ENCODE data around the gene ANKRD13A.
"Not testable (repeated sequence)": the region's sequence is repeated elsewhere in the genome, so short reads cannot be mapped to it uniquely, and the experiment has no call there.

ANKRD13A gene

DNA sequence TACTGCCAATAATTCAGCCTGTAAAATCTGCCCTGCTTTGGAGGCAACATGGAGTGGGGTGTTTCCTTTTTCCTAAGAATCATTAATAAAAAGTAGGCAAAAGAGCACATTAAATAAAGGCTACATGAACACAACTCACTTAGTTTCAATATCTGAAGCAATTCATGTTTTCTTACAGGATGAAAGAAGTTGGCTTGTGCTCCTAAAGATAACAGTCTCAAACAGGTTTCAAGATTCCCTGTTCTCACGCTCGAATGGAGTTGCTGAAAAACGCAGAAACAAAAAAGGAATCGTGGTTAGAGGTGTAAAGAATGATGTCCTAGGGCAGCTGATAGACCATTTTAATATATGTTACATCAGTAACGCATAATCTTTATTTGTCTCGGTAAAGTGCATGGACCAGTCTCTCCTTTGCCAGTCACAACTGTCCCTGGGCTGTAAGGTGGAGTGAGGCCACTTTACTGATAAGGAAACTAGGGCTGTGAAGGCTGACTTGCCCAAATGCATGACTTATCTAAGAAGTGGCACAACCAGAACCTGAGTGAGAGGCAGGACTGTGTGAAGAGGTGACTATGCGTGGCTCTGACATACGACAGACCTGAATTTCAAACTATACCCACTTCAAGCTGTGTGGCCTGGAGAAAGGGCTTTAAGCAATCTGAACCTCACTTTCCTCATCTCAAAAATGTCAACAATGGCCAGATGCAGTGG, 15.6 kb upstream of the ANKRD13A start:
- no peak for FAIRE-seq
- no peak for DNase-seq (ENCODE audit: insufficient read length, low spot score)

DNA sequence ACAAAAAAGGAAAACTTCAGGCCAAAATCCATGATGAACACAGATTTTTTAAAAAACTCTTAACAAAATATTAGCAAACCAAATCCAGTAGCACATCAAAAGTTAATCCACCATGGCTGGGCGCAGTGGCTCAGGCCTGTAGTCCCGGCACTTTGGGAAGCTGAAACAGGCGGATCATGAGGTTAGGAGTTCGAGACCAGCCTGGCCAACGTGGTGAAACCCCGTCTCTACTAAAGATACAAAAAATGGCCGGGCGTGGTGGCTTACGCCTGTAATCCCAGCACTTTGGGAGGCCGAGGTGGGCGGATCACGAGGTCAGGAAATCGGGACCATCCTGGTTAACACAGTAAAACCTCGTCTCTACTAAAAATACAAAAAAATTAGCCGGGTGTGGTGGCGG, 13.0 kb upstream of the ANKRD13A start:
- not testable (repeated sequence) for FAIRE-seq; DNase-seq (ENCODE audit: insufficient read length, low spot score)

DNA sequence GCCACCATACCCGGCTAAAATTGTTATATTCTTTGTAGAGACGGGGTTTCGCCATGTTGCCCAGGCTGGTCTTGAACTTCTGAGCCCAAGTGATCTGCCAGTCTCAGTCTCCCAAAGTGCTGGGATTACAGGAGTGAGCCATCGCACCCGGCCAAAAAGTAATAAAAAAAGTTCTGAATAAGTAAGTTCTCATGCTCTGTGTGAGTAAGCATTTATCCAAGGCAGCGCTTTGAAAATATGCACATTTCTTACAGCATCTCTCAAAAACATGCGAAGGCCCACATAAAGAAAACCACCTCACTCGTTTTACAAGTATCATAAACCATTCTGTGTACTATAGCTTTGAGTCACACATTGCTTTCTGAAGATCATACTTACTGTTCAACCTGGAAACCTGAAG, 11.6 kb upstream of the ANKRD13A start:
- DNase-seq (ENCODE audit: insufficient read length, low spot score) (no peak), FAIRE-seq (no peak)

DNA sequence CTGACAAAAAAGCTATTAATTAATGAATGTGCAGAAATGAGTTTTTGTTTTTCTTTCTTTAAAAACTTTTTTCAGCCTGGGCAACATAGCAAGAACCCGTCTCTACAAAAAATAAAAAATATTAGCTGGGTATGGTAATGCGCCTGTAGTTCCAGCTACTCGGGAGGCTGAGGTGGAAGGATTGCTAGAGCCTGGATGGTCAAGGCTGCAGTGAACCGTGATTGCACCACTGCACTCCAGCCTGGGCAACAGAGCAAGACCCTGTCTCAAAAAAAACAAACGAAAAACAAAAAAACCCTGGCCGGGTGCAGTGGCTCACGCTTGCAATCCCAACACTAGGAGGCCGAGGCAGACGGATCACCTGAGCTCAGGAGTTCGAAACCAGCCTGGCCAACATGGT, 11.0 kb upstream of the ANKRD13A start:
- FAIRE-seq (no peak), DNase-seq (ENCODE audit: insufficient read length, low spot score) (no peak)

DNA sequence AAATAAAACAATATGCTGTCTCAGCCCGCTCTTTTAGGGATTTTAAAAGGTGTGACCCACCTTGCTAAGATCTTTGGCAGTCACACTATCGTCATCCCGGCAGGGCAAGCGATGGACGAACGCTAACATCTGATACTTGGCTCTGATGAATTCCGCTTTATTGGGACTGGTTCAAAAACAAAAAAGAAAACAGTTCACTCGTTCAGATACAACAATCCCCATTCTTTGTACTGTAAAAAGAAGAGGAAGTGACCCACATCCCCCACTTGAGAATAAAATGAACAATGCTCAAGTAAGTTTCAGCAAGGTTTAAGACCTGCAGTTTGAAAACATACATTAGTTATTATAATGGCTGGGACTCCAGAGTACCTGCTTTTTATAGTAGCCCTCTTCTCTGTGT, 10.3 kb upstream of the ANKRD13A start:
- DNase-seq (ENCODE audit: insufficient read length, low spot score) (no peak), FAIRE-seq (no peak)

DNA sequence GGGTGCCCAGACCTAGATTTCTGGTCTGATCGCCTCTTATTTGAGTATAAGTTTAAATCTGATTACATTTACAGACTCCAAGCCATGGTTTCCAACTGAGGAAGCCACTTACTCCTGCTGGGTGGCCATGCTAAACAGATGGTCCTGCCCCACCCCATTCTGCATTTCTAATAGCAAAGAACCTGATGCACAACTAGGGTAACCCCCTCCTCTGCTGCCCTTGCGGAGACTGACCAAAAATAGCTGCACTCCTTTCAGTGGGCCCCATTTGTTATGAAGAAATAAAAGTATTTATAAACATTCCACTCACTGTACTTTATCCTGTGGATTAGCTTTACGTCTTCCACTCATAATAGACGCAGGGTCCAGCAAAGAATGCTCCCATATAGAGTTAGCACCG, 9.8 kb upstream of the ANKRD13A start:
- FAIRE-seq (no peak), DNase-seq (ENCODE audit: insufficient read length, low spot score) (no peak)

DNA sequence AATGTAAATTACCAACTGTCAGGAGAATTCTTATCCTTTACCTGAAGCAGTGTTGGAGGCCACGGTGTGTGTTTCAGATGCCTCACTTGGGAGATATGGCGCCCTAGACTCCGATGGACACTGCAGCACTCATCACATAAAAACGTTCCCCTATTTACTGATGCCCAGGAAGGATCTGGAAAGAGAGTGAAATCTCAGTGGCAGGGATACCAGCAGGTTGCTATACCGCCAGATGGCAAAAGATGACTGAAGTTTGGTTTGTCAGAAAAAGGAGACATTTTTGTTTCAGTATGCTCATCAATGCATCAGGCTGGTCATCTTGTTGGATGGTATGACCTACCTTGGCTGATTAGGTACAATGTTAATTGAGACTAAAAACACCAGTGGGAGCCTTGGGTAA, 7.6 kb upstream of the ANKRD13A start:
- FAIRE-seq (no peak), DNase-seq (ENCODE audit: insufficient read length, low spot score) (no peak)

DNA sequence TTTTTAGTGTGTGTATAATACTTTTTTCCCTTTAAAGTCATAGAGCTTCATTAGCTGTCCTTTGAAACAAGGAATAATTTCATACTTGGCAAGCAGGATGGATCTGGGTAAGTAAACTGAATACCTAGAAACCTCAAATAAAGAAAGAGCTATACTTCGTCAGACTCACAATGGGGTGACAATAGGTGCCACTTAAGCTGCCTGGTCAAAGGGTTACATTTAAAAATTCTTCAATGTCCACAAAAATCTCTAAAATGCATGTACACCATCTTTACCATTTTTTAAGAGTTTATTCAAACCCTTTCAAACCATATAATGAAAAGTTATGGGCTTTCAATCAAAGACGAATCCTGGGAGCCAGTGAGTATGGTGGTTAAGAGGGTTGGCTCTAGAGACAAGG, 6.1 kb upstream of the ANKRD13A start:
- FAIRE-seq = no peak
- no peak for DNase-seq (ENCODE audit: insufficient read length, low spot score)

DNA sequence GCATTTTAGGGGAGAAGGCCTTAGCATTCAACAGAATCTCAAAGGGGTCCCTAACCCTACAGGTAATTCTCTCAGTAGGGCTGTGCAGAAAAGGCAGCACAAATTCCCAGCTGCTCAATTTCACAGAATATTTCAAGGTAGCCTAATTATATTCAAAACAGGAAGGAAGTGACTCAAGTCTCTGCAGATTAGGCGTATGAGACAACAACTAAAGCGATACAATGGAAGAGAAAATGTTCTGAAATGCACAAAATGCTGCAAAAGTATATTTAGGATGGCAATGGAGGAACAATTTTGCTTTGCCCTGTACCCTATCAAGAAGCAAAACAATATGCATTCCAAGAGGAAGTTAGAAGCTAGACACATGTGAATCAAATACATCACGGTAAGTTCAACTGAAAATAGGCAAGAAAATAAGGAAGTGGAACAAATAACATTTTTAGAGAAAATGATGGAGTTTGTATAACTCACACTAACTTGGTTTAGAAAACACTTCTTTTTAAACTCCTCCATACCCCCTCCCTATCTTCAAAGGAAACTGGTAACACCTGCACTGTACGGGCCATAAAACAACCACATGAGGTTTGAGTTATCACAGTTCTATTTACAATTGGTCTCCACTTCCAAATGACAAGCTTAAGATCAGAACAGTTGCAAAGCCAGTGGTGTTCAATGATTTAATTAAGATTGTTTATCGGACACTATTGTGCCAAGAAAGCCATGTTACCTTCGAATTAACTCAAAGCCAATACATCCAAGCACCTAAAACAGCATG, 4.6 kb upstream of the ANKRD13A start:
- DNase-seq (ENCODE audit: insufficient read length, low spot score) (no peak), FAIRE-seq (no peak)

DNA sequence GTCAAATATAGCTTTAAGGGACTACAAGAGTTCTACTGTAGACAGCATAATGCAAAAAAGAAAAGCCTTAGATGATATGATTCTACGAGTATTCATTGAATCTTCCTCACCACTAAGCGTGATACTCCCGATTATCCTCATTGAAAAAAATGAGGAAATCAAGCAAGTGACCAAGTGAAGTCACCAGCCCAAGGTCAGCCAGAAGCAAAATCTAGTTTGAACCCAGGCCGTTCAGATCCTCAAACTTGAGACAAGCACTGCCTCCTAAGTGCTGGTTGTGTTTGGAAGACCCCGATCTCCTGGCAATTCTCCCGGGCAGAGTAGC, 3.9 kb upstream of the ANKRD13A start:
- DNase-seq (ENCODE audit: insufficient read length, low spot score) (no peak), FAIRE-seq (no peak)

DNA sequence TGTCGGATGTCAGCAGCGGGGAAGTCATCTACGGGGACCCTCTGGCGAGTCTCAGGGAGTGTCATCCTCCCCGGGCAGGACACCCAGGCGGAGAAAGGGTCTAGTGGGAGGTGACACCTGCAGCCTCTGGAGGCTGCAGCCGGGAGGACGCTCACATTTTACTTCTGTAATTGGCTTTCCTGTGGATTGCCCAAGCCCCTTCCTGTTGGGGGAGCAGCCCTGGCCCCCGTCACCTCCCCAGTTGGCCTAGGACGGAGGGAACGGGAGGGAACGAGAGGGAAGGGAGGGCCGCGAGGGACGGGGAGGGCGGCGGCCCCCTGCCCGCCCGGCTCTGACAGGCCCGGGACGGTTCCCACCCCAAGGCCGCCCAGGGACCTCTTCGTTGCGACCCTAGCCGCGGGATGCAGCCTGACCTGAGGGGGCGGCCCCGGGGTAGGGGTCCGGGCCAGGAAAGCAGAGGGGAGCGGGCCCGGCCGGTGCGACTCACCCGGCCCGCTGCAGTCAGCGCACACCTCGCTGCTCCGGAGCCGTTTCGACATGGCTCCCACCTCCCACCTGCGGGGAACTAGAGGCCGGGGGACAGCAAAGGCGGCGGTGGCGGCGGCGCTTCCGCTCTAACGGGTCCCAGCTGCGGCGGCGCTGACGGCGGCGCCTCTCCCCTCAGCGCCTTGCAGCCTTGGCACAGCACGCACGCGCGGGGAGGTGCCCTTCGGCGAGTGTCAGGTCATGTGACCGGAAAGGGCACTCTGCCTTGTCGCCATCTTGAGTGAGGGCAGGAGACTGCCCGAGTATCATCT, 3.3 kb upstream of the ANKRD13A start, which contains the start of gene GIT2:
Gene GIT2 (minus strand): TSS at position 683 of the 797 bp plus-strand sequence. CDS start 144 bp downstream, at position 539.
- FAIRE-seq = peak; percentile 54
- peak; percentile 97 for DNase-seq (ENCODE audit: insufficient read length, low spot score)

DNA sequence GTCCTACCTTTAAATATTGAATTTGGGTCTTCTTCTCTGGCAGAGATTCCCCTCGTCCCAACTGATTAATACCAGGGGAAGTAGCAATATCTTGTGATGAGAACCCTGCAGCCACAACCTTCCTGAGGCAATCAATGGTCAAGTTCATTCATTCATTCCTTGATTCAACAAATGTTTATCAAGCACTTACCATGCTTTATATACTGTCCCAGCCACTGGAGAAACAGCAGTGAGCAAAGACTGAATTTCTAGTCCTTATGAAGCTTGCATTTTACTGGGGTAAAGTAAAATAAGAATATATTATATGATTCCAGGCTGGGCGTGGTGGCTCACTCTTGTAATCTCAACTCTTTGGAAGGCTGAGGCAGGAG, 2.8 kb upstream of the ANKRD13A start:
- FAIRE-seq = no peak

DNA sequence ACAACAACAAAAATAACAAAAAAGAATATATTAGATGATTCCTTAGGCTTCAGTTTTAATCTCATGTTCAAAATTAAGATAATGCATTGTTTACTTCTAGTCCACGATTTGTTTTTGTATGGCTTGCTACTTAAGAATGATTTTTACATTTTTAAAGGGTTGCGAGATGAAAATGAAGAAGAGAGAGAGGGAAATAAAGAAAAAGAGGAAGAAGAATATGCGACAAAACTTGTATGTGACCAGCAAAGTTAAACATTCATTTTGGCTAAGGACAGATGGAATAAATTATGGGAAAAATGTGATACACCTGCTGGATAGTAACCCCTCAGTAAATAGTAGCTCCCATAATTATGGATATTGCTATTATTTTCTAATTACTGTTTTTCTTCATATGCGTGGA, 1.8 kb upstream of the ANKRD13A start:
- DNase-seq (ENCODE audit: insufficient read length, low spot score) (no peak), FAIRE-seq (no peak)

More for the DNA sequence above, 2.8 kb upstream of the ANKRD13A start:
- DNase-seq (ENCODE audit: insufficient read length, low spot score) = no peak

DNA sequence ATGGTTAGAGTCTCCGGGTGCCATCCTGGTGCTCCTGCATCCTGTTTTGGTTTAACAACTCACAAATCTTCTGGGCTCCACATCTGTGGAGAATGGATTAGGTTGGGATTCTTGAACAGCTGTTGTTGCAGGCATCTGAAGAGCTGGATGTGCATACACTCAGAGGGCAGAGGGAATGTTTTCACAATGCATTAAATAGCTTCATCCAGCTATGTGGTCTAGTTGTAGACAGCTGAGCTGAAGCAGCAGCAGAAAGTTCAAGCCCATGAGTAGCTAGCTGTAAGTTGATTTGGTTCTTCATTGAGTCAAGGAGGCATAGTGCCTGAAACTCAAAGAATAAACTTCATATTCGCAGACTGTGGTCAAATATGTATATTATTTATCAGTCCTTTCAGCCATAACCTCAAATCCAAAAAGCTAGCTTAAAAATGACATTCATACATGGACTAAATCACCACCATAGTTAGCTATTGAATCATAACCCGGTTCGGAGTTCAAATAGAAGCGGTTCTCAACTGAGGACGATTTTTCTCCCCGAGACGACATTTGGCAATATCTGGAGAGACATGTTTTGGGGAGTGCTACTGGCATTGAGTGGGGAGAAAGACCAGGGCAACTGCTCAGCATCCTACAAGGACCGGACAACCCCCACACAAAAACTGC, 858 bp upstream of the ANKRD13A start:
- no peak for DNase-seq (ENCODE audit: insufficient read length, low spot score)
- FAIRE-seq = no peak

DNA sequence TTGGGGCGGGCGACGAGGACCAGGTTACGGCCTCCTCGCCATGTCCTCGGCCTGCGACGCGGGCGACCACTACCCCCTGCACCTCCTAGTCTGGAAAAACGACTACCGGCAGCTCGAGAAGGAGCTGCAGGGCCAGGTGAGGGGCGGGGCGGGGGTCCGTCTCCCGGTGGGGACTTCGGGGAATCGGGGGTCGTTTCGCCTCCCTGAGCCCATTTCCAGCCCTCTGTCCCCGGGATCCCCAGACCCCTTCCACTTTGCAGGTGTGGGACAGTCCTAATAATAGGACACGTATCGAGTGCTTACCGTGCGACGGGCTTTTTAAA, 380 bp downstream of the ANKRD13A start:
- DNase-seq (ENCODE audit: insufficient read length, low spot score) (no peak), FAIRE-seq (no peak)

DNA sequence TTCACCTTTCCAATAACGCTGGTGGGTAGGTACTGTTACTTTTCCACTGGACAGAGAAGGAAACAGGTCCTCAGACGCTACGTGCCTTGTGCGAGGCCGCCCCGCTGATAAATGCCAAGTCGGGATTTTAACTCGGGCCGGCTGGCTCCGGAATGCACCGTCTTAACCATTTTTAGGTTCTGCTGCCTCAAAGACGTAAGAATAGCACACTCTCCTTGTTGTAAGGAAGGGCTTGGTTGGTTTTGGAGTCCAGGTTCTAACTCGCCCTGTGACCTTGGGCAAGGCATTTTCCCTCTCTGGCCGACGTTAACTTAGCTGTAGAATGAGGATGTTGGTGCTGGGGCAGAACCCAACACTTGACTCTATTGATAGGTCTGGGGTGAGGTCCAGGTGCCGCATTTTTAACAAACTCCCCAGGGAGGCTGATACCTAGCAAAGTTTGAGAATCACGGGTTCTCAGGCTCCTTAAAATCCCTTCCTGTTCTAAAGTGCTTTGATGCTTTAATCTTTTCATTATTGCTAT, 814 bp downstream of the ANKRD13A start:
- DNase-seq (ENCODE audit: insufficient read length, low spot score) = no peak
- no peak for FAIRE-seq

DNA sequence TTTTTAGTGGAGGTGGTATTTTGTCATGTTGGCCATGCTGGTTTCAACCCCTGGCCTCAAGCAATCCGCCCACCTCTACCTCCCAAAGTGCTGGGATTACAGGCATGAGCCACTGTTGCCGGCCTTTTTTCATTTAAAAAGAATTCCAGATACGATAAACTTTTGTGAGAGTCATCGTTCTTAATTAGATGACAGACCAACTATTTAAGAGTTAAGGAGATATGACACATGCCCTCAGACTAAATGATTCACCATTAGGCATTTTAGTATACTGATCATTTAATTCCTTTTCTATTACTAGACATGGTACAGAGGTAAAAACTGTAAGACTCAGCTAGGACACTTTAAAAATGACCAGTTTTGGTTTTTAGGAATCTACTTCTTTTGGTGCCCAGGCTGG, 2.4 kb downstream of the ANKRD13A start:
- no peak for DNase-seq (ENCODE audit: insufficient read length, low spot score)
- FAIRE-seq = no peak

DNA sequence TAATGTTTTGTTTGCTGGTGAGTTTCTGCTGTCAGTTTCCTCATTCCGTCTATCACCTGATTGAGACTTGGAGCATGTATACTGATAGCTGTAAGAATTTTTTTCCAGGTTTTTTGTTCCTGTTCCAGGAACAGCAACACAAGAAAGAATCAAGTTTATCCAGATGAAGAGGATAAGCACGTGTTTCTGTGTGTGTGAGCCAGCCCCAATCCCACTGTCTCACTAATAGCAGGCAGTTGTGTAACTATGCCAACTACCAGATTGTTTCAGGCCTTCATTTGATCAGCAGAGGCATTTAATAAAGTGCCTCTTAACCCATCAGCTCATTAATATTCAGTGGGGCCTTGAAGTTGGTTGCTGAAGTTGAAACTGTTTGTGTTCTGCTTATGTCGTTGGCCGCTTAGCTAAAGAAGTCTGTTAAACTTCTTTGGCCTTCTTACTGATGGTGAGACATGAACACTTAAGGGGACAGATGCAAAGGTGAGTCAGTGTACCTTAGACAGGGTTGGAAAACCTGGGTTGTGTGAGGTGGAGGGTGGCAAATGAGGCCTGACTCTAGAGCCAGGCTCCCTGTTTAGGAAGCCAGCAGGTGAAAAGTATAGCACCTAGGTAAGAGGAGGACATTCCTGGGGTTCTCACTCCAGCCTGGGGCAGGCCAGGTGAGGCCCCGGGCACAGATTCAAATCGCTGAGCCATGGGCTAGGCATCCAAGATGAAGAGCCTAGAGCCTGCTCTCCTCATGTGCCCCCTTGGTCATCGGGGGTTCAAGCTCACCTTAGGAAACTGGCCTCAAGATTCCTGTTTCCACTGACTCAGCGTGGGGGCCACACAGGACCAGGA, 3.7 kb downstream of the ANKRD13A start:
- FAIRE-seq = no peak
- DNase-seq (ENCODE audit: insufficient read length, low spot score) = no peak

DNA sequence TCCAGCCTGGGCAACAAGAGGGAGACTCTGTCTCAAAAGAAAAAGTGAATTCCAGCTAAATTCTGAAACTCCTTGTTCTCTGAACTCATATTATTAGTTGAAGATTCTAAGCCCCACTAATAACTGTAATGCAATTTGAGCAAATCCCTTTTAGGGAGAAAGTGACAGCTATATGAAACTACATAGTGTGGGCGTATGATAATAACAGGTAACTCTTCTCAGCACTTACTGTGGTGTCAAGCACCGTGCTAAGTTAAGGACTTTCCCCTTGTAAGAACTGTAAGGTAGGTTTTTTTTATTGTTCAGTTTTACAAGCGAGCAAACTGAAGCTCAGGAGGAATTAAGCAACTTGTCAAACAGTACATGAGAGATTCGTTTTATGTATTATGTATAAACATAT, 5.4 kb downstream of the ANKRD13A start:
- no peak for DNase-seq (ENCODE audit: insufficient read length, low spot score)
- FAIRE-seq = no peak

DNA sequence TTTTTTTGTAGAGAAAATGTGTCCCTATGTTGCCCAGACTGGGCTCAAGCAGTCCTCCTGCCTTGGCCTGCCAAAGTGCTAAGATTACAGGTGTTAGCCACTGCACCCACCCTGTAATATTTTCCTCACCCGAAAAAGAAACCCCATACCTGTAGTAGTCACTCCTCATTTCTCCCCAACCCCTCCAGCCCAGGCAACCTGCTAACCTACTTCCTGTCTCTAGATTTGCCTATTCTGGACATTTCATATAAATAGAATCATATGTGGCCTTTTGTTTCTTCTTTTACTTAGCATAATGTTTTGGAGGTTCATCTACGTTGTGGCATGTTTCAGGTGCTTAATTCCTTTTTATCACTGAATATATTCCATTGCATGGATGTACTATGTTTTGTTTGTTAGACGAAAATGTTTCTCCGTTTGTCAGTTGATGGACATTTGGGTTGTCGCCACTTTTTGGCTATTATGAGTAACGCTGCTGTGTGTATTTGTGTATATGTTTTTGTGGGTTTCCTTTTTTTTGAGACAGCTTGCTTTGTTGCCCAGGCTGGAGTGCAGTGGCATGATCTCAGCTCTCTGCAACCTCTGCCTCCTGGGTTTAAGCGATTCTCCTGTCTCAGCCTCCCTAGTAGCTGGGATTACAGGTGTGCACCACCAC, 6.2 kb downstream of the ANKRD13A start:
- no peak for FAIRE-seq
- DNase-seq (ENCODE audit: insufficient read length, low spot score) = no peak
